HEK293T (cell line): ENCODE results near the gene GRIK4.
"Not testable (repeated sequence)": the region's sequence is repeated elsewhere in the genome, so short reads cannot be mapped to it uniquely, and the experiment has no call there.

Experiments
- CTCF ChIA-PET: fragments of 350-600 bp; formaldehyde crosslinking; extraction: SDS; loops from one replicate; lab custom pipeline; 2021; ENCODE audit warnings: antibody characterized with exemption, inconsistent platforms; lab: Yijun Ruan, JAX
- POLR2A ChIA-PET: fragments of 350-600 bp; formaldehyde crosslinking; extraction: SDS; loops from one replicate; lab custom pipeline; 2020; ENCODE audit warnings: antibody characterized with exemption, inconsistent platforms; lab: Yijun Ruan, JAX
- DNase-seq: peaks from one replicate; pipeline ENCODE4 v3.0.0; 2012; ENCODE audit warnings: mixed read lengths; ENCODE audit errors: extremely low spot score
- ARNT ChIP-seq: fragments of 450-650 bp; IDR thresholded peaks from 2 replicates; pipeline ENCODE4 v1.6.1; 2017; ENCODE audit warnings: mild to moderate bottlenecking
- BHLHE40 ChIP-seq: fragments of 450-650 bp; IDR thresholded peaks from 2 replicates; pipeline ENCODE4 v1.6.1; 2016; ENCODE audit warnings: mild to moderate bottlenecking, moderate library complexity, borderline replicate concordance
- CTBP1 ChIP-seq: fragments of 450-650 bp; IDR thresholded peaks from 2 replicates; pipeline ENCODE4 v1.6.1; 2016; ENCODE audit warnings: borderline replicate concordance
- ELF4 ChIP-seq: fragments of 450-650 bp; IDR thresholded peaks from 2 replicates; pipeline ENCODE4 v1.6.1; 2017; ENCODE audit warnings: antibody characterized with exemption
- FOXA1 ChIP-seq: fragments of 450-650 bp; IDR thresholded peaks from 2 replicates; pipeline ENCODE4 v1.6.1; 2016; ENCODE audit warnings: mild to moderate bottlenecking
- FOXK2 ChIP-seq: fragments of 450-650 bp; IDR thresholded peaks from 2 replicates; pipeline ENCODE4 v1.6.1; 2016; ENCODE audit warnings: mild to moderate bottlenecking
- FOXM1 ChIP-seq: fragments of 450-650 bp; IDR thresholded peaks from 2 replicates; pipeline ENCODE4 v1.6.1; 2017; ENCODE audit warnings: mild to moderate bottlenecking, borderline replicate concordance
- HDGF ChIP-seq: fragments of 450-650 bp; IDR thresholded peaks from 2 replicates; pipeline ENCODE4 v1.6.1; 2017; ENCODE audit warnings: antibody characterized with exemption, borderline replicate concordance
- L3MBTL2 ChIP-seq: fragments of 450-650 bp; conservative IDR thresholded peaks from 2 replicates; pipeline ENCODE4 v1.6.1; 2016; ENCODE audit warnings: mild to moderate bottlenecking
- LEF1 ChIP-seq: fragments of 450-650 bp; IDR thresholded peaks from 2 replicates; pipeline ENCODE4 v1.6.1; 2017; ENCODE audit warnings: mild to moderate bottlenecking, borderline replicate concordance
- NFRKB ChIP-seq: fragments of 450-650 bp; IDR thresholded peaks from 2 replicates; pipeline ENCODE4 v1.6.1; 2016; ENCODE audit warnings: mild to moderate bottlenecking, moderate library complexity
- SP1 ChIP-seq: fragments of 450-650 bp; IDR thresholded peaks from 2 replicates; pipeline ENCODE4 v1.6.1; 2017
- SUZ12 ChIP-seq: fragments of 450-650 bp; IDR thresholded peaks from 2 replicates; pipeline ENCODE4 v1.6.1; 2016; ENCODE audit warnings: mild to moderate bottlenecking
- TARDBP ChIP-seq: fragments of 450-650 bp; IDR thresholded peaks from 2 replicates; pipeline ENCODE4 v1.6.1; 2016
- ZNF384 ChIP-seq: fragments of 450-650 bp; IDR thresholded peaks from 2 replicates; pipeline ENCODE4 v1.6.1; 2016
- TF ChIP-seq, protein P1 (sequence below): fragments of 450-650 bp; IDR thresholded peaks from 2 replicates; pipeline ENCODE4 v1.6.1; 2016

GRIK4 gene

GRCh38 chr11:120501976-120502755 is 9.4 kb upstream of the GRIK4 start:
- CTCF ChIA-PET, result interaction anchor here (1.2 to 1.8 kb wide), 3 partner anchors 8 to 183 kb away, joined by 3 to 6 read pairs (median 5); no protein-coding TSS in a partner anchor
- POLR2A ChIA-PET, result interaction anchor here (2.3 kb wide), 1 partner anchor 167 kb away, joined by 8 read pairs; no protein-coding TSS in a partner anchor
- no peak for TF ChIP-seq HDGF
- TF ChIP-seq CTBP1, result no peak
- TF ChIP-seq TARDBP, result no peak
- TF ChIP-seq ARNT, result no peak
- TF ChIP-seq ZNF384, result no peak
- no peak for DNase-seq

DNA sequence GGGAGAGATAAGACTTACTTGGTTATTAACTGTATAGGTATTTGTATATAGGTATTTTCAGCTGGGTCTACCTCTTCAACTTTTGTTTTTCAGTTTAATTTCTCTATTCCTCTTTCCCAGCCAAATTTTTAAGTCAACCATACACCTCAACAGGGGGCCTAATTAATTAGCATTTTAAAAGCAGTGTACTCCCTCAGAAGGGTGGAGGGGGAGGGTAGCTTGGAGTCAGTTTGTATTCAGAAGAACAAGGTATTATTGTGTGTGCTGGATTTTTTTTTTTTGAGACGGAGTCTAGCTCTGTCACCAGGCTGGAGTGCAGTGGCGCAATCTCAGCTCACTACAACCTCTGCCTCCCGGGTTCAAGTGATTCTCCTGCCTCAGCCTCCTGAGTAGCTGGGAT is 8.0 kb upstream of the GRIK4 start:
- CTCF ChIA-PET, result interaction anchor here (1.2 kb wide), 1 partner anchor 169 kb away, joined by 3 read pairs; no protein-coding TSS in a partner anchor
- DNase-seq, POLR2A ChIA-PET: not testable (repeated sequence)

GRCh38 chr11:120505801-120506425 is 5.6 kb upstream of the GRIK4 start:
- DNase-seq, result no peak
- POLR2A ChIA-PET, result no interaction called here
- TF ChIP-seq FOXA1 (no peak), CTBP1 (no peak), LEF1 (no peak)
- CTCF ChIA-PET, result no interaction called here

- ChIA-PET POLR2A (no interaction called here), CTCF (interaction anchor here (0.9 to 1.3 kb wide), 2 partner anchors 8 to 420 kb away, joined by 3 to 6 read pairs; no protein-coding TSS in a partner anchor)
- TF ChIP-seq TARDBP (no peak), SP1 (no peak), BHLHE40 (no peak), SUZ12 (no peak), FOXA1 (no peak), FOXM1 (no peak), L3MBTL2 (no peak), CTBP1 (no peak), ARNT (no peak), FOXK2 (no peak), ZNF384 (no peak)
- TF ChIP-seq, protein P1, sequence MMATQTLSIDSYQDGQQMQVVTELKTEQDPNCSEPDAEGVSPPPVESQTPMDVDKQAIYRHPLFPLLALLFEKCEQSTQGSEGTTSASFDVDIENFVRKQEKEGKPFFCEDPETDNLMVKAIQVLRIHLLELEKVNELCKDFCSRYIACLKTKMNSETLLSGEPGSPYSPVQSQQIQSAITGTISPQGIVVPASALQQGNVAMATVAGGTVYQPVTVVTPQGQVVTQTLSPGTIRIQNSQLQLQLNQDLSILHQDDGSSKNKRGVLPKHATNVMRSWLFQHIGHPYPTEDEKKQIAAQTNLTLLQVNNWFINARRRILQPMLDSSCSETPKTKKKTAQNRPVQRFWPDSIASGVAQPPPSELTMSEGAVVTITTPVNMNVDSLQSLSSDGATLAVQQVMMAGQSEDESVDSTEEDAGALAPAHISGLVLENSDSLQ, result no peak
- no peak for DNase-seq
Observed at GRCh38 chr11:120509346-120510053, 2.0 kb upstream of the GRIK4 start.

DNA sequence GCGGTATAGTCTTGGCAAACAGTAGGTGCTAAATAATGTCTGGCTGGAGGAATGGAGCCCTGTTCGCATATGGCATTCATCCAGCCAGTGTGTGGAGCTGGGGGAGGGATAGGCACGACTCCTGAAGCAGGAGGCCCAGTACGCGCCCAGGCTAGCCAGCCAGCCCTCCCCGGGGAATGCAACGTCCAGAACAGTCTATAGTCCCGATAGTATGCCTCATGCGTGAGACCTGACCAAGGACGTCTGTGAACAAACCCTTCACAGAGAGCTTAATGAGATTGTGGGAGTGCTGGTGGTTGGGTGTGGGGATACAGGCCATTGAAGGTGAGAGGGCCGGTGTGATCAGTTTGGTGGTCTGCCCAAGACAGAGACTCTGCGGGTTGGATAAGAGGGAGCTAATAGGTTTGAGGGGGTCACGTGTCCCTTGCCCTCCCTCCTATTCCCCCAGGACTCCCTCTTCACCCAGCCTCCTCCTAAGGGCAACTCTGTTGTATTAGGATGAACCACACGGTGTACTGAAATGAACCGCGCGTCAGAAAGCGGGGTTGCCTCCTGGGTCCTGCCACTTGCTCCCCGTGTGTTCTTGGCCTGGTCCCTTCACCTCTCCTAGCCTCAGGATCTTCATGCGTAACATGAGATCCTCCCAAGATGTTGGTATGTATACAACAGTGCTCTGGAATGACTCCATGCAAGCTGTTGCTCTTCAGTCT is 987 bp upstream of the GRIK4 start:
- TF ChIP-seq HDGF, result no peak
- no peak for TF ChIP-seq ZNF384
- TF ChIP-seq ARNT, result no peak
- ChIA-PET CTCF (interaction anchor here (0.6 to 2.0 kb wide), 6 partner anchors 9 to 688 kb away, joined by 3 to 14 read pairs (median 3); no protein-coding TSS in a partner anchor), POLR2A (no interaction called here)

DNA sequence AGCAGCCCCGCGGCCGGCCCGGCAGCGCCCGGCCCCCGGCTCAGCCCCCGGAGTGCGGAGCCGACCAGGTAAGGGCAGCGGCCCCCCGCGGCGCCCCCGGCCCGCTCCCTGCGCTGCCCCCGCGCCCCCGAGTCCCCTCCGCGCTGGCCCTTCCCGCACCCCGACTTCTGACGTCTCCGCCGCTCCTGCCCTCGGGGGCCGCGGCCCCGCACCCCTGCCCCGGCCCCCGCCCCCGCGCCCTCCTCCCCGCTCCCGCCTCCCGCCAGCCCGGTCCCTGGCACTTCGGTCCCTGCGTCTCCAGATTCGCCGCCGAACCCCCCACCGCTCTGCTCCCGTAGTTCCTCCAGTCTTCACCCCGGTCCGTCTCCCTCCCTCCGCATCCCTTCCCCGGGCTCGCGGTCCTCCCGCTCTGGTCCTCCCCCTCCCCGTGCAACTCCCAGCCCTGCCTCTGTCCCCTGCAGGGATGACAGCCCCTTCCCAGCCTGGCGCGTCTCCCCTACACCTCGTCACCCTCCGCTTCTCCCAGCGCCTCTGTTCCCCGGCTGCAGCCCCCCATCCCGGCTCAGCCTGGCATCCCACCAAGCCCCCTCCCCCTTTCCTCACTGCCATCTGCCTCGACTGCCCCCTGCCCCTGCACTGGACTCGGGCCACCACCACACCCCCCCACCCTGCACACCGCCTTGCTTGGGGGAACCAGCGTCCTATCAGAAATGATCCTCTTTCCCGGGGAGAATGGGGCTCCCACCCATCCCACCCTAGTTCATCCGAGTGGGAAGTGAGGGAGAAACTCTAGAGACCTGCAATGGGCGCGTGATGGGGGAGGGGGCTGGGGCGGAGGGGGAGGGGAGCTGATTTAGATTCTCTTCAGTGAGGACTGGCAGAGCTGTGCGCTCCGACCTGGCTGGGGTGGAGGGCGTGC is 531 bp downstream of the GRIK4 start:
- POLR2A ChIA-PET, result interaction anchor here (1.0 kb wide), 1 partner anchor 171 kb away, joined by 4 read pairs; no protein-coding TSS in a partner anchor
- no peak for DNase-seq
- CTCF ChIA-PET, result interaction anchor here (0.7 to 2.1 kb wide), 4 partner anchors 173 to 686 kb away, joined by 3 to 14 read pairs (median 6); no protein-coding TSS in a partner anchor
- TF ChIP-seq NFRKB, result no peak
- no peak for TF ChIP-seq FOXM1
- no peak for TF ChIP-seq ZNF384
- no peak for TF ChIP-seq ELF4
- TF ChIP-seq L3MBTL2, result no peak
- no peak for TF ChIP-seq HDGF
- no peak for TF ChIP-seq LEF1

More for the DNA sequence above, 987 bp upstream of the GRIK4 start:
- no peak for DNase-seq
